Thyroid gland (tissue), 4 donors: ENCODE results near the gene TCEAL1. TPM values are rescaled to one million over a fixed set of nuclear protein-coding genes. Genes with fewer than 3 reads are reported as not detected.
A peak's percentile ranks its signal among the peaks of the same experiment; 100 is the strongest.

Source experiments
- DNase-seq, 2 donors: peaks; one replicate each; pipeline ENCODE4 v3.0.0-alpha.2; 2019
- H3K27ac ChIP-seq, 3 donors: fragments of 200-600 bp; sonication (generic); 1 replicate in 2 of 3; 2 replicates in 1 of 3; pipeline ENCODE4 v1.5.1; 2016 to 2019; ENCODE audit warnings: mild to moderate bottlenecking in 1 of 3, moderate library complexity in 1 of 3
- H3K27me3 ChIP-seq: fragments of 200-600 bp; sonication (generic); one replicate; pipeline ENCODE4 v1.5.1; 2019
- H3K36me3 ChIP-seq, 2 donors: fragments of 200-600 bp; sonication (generic); one replicate each; pipeline ENCODE4 v1.5.1; 2016 to 2019
- H3K4me1 ChIP-seq, 2 donors: fragments of 200-600 bp; sonication (generic); one replicate each; pipeline ENCODE4 v1.5.1; 2017 to 2019
- H3K4me3 ChIP-seq, 3 donors: fragments of 200-600 bp; sonication (generic); replicated peaks in 1 of 3; 1 replicate in 2 of 3; 2 replicates in 1 of 3; pipeline ENCODE4 v1.5.1; 2016; ENCODE audit warnings: mild to moderate bottlenecking in 1 of 3
- H3K9me3 ChIP-seq: fragments of 200-600 bp; sonication (generic); one replicate; pipeline ENCODE4 v1.5.1; 2017
- POLR2A ChIP-seq, 2 donors: fragments of 450-650 bp; IDR thresholded peaks; one replicate each; pipeline ENCODE4 v1.6.1; 2017; ENCODE audit warnings: antibody characterized with exemption in 2 of 2, mild to moderate bottlenecking in 2 of 2, moderate library complexity in 1 of 2
- WGBS, 2 donors: methylation state at CpG; one replicate each; pipeline ENCODE4 v1.1.5; 2017; 5-methylcytosine and 5-hydroxymethylcytosine counted together
- intact Hi-C: fragments of 100-400 bp; cut with DNase I; formaldehyde crosslinking; loops from one replicate; pipeline ENCODE4 v1.15.1; 2023
- total RNA-seq, 4 donors: library from RNA; depleted of rRNA; stranded (reverse); fragments of >200 nt; gene quantifications; one replicate each; pipeline ENCODE4 v1.2.3, GENCODE V29; 2016
- TF ChIP-seq, protein P1 (sequence below), 6 experiments: fragments of 200-600 bp in 3 of 6; fragments of 450-650 bp in 3 of 6; sonication (generic) in 3 of 6; IDR thresholded peaks; one replicate each; pipeline ENCODE4 v1.5.1; 2016 to 2019; ENCODE audit warnings: antibody characterized with exemption in 6 of 6, mild to moderate bottlenecking in 2 of 6, inconsistent platforms in 1 of 6, moderate library complexity in 1 of 6

TCEAL1 gene
- total RNA-seq, 4 donors from 2014 or later: 58.2 to 79.0 (median 65.5) TPM

DNA sequence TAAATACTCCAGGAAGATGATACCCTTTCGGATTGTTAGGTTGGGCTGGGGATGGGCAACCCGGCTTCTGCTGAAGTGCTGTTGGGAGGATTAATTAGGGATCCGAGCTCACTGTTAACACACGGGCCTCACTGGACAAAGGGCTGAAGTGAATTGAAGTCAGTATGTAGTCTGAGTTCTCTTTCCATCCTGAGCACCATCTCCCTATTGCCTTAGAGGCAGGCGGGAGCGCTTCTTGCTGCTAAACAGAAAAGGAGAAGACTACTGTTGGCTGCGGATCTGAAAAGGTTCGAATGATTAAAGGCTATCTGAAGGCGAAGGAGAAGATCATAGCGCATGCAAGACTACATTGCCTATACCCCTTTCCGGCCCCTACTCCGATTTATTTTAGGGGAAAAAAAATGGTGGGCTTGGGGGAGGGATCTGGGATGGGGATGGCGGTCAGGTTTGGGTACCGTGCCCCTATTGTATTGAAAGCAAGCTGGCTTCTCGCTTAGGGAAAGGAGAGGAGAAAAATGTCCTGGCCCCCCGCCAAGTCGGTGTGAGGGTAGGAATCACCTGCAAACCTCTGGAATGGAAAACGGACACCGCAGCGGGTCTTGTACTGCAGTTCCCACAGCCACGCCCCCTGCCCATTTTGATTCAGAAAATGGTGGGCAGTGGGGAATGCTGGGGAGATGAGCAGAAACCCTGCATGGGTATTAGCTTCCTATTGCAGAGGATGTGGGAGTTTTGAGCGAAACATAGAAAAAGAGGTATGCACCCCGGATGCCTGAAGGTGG lies 35.4 kb downstream of the TCEAL1 start:
- Histone ChIP-seq H3K4me3 (no peak overlapping the region), H3K27ac (no peak overlapping the region), H3K36me3 (no peaks in the 10 kb centered on the region), H3K9me3 (no peaks in the 10 kb centered on the region), H3K27me3 (no peaks in the 10 kb centered on the region), H3K4me1 (no peaks in the 10 kb centered on the region)
- TF ChIP-seq POLR2A (IDR thresholded peaks at IDR 0.05): no peak
- TF ChIP-seq, protein P1, sequence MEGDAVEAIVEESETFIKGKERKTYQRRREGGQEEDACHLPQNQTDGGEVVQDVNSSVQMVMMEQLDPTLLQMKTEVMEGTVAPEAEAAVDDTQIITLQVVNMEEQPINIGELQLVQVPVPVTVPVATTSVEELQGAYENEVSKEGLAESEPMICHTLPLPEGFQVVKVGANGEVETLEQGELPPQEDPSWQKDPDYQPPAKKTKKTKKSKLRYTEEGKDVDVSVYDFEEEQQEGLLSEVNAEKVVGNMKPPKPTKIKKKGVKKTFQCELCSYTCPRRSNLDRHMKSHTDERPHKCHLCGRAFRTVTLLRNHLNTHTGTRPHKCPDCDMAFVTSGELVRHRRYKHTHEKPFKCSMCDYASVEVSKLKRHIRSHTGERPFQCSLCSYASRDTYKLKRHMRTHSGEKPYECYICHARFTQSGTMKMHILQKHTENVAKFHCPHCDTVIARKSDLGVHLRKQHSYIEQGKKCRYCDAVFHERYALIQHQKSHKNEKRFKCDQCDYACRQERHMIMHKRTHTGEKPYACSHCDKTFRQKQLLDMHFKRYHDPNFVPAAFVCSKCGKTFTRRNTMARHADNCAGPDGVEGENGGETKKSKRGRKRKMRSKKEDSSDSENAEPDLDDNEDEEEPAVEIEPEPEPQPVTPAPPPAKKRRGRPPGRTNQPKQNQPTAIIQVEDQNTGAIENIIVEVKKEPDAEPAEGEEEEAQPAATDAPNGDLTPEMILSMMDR (IDR thresholded peaks at IDR 0.05): no peak
- intact Hi-C loops: no loop called here
- peak; percentile 48 to 61 for DNase-seq
- WGBS, 2 donors: 14 to 19% methylated on average over 22 to 23 of the region's 23 CpGs

DNA sequence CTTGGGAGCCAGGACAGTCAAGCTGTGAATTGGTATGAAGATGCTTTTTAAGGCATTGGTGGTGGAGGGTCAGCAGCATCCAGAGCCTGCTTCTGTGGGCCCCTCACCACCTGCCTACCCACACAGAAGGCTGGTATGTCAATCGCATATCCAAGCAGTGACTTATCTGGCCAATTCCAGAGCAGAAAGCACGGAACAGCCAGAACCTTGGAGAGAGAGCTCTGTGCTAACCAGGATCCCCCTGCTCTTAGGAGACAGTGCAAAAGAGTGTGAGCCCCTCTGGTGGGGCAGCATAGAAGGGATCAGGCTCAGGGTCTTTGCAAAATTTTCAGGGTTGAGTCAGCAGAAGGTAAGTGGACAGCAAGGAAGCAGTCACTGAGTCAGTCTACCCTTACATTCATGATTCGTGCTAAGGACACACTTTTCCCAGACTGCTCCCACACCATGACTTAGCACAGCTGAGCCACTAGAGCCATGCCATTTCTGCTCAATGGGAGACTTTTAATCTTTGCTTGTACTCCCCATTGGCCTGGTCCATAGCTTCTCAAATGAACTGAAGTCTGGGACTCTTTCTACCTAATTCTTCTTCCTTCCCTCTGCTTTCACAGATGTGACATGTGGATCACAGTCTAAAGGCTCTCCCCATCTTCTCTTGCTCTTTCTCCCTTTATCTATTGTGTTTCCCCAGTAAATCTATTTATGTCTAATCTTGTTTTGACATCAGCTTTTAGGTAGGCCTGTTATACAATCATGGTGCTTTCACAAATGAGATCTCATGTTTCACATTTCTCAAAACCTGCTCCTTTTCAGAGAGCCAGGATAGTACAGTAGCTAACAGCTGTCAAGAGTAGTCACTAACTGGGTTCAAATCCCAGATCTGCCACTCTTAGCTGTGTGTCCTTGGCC lies 37.7 kb downstream of the TCEAL1 start:
- TF ChIP-seq, protein P1 (IDR thresholded peaks at IDR 0.05): no peak
- TF ChIP-seq POLR2A (IDR thresholded peaks at IDR 0.05): no peak
- Histone ChIP-seq H3K9me3 (no peaks in the 10 kb centered on the region), H3K27me3 (no peaks in the 10 kb centered on the region), H3K4me3 (no peak overlapping the region), H3K4me1 (no peaks in the 10 kb centered on the region), H3K36me3 (no peaks in the 10 kb centered on the region), H3K27ac (no peak overlapping the region)
- intact Hi-C loops: no loop called here
- WGBS, 2 donors: 89 to 92% methylated on average over 1 to 3 of the region's 3 CpGs
- no peak for DNase-seq

DNA sequence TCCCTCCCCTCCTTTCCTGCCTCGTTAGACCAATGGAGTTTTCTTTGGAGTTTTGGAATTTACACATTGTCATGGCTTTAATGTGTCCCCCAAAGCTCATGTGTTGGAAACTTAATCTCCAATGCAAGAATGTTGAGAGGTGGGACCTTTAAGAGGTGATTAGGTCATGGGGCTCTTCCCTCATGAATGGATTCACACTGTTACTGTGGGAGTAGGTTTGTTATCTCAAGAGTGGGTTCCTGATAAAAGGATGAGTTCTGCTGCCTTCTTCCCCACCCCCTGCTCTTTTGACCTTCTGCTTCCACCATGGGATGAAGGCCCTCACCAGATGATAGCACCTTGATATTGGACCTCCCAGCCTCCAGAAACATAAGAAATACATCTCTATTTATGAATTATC lies 41.0 kb downstream of the TCEAL1 start:
- whole genome bisulfite sequencing, 2 donors: 76 to 86% methylated on average over 1 of the region's 1 CpG

GRCh38 chrX:103674531-103675454 lies 46.0 kb downstream of the TCEAL1 start:
- Histone ChIP-seq H3K27me3 (no peaks in the 10 kb centered on the region), H3K4me3 (no peak overlapping the region), H3K9me3 (no peaks in the 10 kb centered on the region), H3K27ac (no peak overlapping the region), H3K36me3 (peaks cover 14% of the 10 kb centered on the region in 2 donors), H3K4me1 (no peaks in the 10 kb centered on the region)
- intact Hi-C loops: loop anchor here (10.0 kb wide), 1 partner anchor 140 kb away; no protein-coding TSS in a partner anchor
- TF ChIP-seq, protein P1 (IDR thresholded peaks at IDR 0.05): no peak
- no peak for TF ChIP-seq POLR2A (IDR thresholded peaks at IDR 0.05)
- no peak for DNase-seq
- WGBS, 2 donors: 87 to 89% methylated on average over 8 of the region's 8 CpGs

More for the DNA sequence above, 41.0 kb downstream of the TCEAL1 start:
- intact Hi-C loops: loop anchor here (10.0 kb wide), 1 partner anchor 135 kb away; no protein-coding TSS in a partner anchor
- Histone ChIP-seq H3K4me3 (no peak overlapping the region), H3K36me3 (no peaks in the 10 kb centered on the region), H3K27me3 (no peaks in the 10 kb centered on the region), H3K4me1 (no peaks in the 10 kb centered on the region), H3K9me3 (no peaks in the 10 kb centered on the region), H3K27ac (no peak overlapping the region)
- TF ChIP-seq, protein P1 (IDR thresholded peaks at IDR 0.05): no peak
- no peak for TF ChIP-seq POLR2A (IDR thresholded peaks at IDR 0.05)
- no peak for DNase-seq
